IPS-18c (cell line): ENCODE results near the gene SORBS2.
"Not testable (repeated sequence)": the region's sequence is repeated elsewhere in the genome, so short reads cannot be mapped to it uniquely, and the experiment has no call there.

Experiments used
- H3K4me3 ChIP-seq: 2 replicates; pipeline ENCODE4 v1.7.0; 2013; ENCODE audit warnings: low read depth, mild to moderate bottlenecking, low read length, moderate library complexity; ENCODE audit not compliant: insufficient read depth
- H3K9me3 ChIP-seq: one replicate; pipeline ENCODE4 v1.6.1; 2013; ENCODE audit warnings: mild to moderate bottlenecking, low read length, moderate library complexity; ENCODE audit not compliant: control insufficient read depth, insufficient read depth

The SORBS2 gene

DNA sequence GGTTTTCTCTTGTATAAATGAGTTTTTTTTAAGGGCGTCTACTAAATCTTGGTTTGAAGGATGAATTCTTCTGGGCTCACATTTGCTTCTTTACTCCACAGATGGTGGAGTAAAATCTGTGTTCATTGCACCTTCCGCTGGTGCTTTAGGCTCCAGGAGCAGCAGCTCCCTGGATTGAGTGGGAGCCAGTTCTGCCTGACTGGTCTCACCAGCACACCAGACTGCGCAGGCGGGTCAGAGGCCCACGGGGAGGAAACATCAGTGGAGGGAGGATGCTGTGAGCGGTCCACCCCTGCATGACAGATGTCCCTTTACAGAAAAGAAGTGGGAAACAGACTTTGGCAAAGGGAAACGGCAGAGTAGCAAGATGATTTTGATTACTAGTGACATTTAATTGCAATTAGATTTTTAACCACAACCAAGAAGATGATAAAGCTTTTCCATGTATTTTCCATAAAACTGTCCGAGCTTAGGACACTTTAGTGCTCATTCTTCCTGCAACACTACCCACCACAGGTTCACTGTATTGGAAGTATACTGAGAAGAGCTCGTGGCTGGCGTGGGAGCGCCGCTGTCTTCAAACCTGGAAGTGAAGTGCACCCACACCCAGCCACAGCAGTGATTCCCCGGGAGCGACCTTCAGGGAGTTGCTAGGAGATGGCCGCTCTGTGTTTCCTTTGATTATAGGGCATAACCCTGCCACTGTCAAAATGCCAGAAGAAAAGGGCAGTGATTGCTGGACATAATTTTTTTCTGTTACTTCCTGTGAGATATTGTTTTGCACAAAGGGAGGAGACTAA, 95.2 kb downstream of the SORBS2 start:
- Histone ChIP-seq H3K9me3 (no peaks in the 10 kb centered on the region), H3K4me3 (no peak overlapping the region)

DNA sequence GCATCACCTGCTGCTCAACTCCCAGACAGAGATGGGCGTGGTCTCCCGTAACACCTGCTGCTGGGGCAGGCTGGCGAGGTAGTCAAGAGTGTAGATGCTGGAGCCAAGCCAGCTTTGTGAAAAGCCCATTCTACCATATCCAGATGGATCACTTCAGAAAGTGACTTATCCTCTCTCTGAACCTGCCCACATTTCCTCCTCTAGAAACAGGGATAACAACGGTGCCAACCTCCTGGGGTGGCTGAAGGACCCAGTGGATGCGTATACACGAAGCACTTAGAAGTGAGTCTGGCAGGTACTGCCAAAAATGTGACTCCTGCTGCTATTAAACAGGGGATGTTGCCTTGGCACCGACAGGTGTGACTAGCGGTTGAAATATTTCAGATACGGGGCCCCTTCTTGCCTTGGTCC, 95.8 kb downstream of the SORBS2 start:
- Histone ChIP-seq H3K4me3 (no peak overlapping the region), H3K9me3 (no peaks in the 10 kb centered on the region)

- H3K4me3 ChIP-seq, H3K9me3 ChIP-seq: not testable (repeated sequence)
These were observed 97.5 kb downstream of the SORBS2 start for GRCh38 chr4:185714524-185714923.

DNA sequence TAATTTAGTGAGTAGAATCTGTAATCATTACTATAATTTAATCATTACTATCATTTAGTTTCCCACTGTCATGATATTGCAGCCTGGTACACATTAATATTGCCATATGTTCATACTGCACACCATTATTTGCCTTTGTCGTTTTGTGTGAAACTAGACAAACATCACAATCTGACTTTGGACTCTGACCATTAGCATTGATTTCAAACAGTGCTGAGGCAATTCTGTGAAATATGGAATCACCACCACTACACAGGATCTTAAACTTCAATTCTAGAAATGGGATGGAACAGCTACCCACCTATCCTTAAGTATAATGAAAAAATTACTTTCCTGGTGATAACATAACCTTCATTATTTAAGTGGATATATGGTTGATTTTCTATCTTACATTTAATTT, 98.3 kb downstream of the SORBS2 start:
- H3K9me3 ChIP-seq = no peaks in the 10 kb centered on the region
- H3K4me3 ChIP-seq = no peak overlapping the region

DNA sequence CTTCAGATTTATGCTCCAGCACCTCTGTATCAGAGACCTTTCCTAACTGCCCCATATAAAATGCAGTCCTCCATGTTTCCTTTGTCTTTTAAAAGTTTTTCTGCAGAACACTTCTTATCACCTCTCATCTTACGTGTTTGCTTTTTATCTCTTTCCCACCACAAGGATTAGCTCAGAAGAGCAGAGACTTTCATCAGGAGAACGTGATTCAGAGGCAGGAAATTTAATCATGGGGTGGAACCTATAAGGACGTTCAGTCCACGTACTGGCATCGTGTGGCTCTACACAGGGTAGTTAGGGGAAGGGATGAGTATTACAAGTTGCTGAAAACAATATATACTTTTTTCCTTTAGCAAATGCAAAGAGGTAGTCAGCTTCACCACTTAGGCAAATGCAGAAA, 98.7 kb downstream of the SORBS2 start:
- H3K4me3 ChIP-seq = no peak overlapping the region
- no peaks in the 10 kb centered on the region for H3K9me3 ChIP-seq

- no peak overlapping the region for H3K4me3 ChIP-seq
- H3K9me3 ChIP-seq = no peaks in the 10 kb centered on the region
These were observed 99.5 kb downstream of the SORBS2 start for GRCh38 chr4:185712350-185713024.

- Histone ChIP-seq H3K9me3 (no peaks in the 10 kb centered on the region), H3K4me3 (no peak overlapping the region)
These were observed 100.3 kb downstream of the SORBS2 start for GRCh38 chr4:185711726-185712125.

- Histone ChIP-seq H3K9me3 (no peaks in the 10 kb centered on the region), H3K4me3 (no peak overlapping the region)
These were observed 101.5 kb downstream of the SORBS2 start for GRCh38 chr4:185710487-185710995.

GRCh38 chr4:185709802-185710486, 102.0 kb downstream of the SORBS2 start:
- Histone ChIP-seq H3K9me3 (no peaks in the 10 kb centered on the region), H3K4me3 (no peak overlapping the region)

GRCh38 chr4:185708348-185708747, 103.6 kb downstream of the SORBS2 start:
- H3K4me3 ChIP-seq = no peak overlapping the region
- H3K9me3 ChIP-seq = no peaks in the 10 kb centered on the region

DNA sequence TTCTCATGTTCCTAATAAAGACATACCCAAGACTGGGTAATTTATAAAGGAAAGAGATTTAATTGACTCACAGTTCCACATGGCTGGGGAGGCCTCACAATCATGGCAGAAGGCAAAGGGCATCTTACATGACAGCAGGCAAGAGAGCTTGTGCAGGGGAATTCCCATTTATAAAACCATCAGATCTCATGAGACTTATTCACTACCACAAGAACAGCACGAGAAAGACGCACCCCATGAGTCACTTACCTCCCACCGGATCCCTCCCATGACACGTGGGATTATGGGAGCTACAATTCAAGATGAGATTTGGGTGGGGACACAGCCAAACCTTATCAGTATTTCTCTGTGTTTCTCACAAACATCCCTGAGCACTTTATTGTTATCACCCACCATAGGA, 104.4 kb downstream of the SORBS2 start:
- not testable (repeated sequence) for H3K4me3 ChIP-seq, H3K9me3 ChIP-seq

DNA sequence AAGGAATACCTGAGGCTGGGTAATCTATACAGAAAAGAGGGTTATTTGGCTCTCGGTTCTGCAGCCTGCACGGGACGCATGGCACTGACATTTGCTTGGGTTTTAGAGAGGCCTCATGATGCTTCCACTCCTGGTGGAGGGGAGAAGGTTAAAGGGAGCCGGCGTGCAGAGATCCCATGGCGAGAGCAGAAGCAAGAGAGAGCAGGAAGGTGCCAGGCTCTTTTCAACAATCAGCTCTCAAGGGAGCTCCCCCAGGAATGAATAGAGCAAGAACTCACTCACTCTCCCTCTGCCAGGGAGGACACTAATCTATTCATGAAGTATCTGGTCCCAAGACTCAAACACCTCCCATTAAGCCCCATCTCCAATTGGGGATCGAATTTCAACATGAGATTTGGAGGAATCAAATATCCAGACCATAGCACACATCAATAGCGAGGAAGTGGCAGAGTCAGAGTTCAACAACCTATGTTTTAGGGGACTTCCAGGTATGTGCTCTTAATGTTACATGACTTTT, 109.8 kb downstream of the SORBS2 start:
- H3K9me3 ChIP-seq = no peaks in the 10 kb centered on the region

GRCh38 chr4:185700630-185701029, 111.4 kb downstream of the SORBS2 start:
- Histone ChIP-seq H3K4me3 (no peak overlapping the region), H3K9me3 (no peaks in the 10 kb centered on the region)

More for the DNA sequence above, 109.8 kb downstream of the SORBS2 start:
- no peak overlapping the region for H3K4me3 ChIP-seq

DNA sequence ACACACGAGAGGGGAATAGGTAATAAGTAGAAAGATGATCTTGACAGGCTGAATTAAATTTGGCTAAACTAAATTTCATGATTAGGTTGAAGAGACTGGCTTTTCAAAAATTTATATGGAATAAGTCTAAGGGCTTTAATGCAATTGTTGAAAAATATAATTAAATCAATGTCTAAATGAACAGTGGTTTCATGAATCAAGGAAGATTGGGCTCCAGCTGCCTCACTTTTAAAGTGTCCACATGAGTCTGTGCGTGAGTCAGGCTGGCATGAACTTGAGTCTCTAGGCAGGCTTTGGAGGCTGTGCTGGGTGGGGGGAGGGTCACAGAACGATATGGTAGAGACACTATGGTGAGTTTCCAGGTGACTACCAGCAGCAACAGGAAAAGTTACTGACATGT, 111.9 kb downstream of the SORBS2 start:
- Histone ChIP-seq H3K9me3 (no peaks in the 10 kb centered on the region), H3K4me3 (no peak overlapping the region)

DNA sequence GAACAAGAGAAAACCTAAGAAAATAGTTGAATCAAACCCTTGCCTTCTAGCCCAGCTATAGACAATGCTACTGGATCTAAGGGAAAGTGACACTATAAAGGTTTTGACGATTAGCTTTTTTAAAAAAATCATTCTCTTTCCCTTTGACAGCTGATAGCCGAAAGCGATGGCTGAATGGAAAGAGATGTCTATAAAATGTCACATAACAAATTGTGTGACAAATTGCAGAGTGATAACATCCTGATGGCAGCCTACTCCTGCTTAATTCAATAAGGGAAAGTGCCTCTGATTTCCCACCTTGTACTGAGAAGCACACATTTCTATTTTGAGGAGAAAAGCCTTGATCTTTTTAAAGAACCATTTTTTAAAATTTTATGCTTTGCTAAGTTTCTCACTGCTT, 114.5 kb downstream of the SORBS2 start:
- H3K9me3 ChIP-seq = no peaks in the 10 kb centered on the region
- H3K4me3 ChIP-seq = no peak overlapping the region

- Histone ChIP-seq H3K4me3 (no peak overlapping the region), H3K9me3 (no peaks in the 10 kb centered on the region)
These were observed 116.3 kb downstream of the SORBS2 start for GRCh38 chr4:185695743-185696142.

DNA sequence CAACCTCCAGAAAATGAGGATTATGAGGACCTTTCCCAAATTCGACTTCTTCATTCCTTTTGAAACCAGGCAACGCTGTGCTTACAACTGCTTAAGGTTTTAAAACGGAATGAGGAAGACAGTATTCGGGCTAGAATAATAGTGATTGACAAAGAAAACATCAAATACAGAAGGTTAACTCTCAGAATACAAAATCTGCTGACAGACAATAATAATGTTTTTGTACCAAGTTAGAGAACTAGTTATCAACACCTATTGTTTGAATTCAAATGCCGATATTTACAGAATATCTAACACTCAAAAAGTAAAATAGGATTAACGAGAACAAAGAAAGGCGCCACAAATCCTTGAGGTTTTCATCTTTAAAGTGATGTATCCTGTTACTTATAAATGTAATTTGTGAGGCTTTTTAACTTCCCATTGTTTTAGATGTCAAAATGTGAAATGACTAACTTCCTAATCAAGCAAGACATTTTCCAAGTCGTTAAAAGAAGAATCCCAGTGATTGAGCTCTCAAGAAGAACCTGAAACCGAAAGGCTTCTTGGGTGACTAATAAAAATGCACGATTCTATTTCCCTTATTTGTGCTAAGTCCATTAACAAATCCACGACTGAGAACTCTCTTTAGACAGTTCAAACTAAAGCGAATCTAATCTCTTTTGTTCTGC, 118.3 kb downstream of the SORBS2 start:
- Histone ChIP-seq H3K4me3 (no peak overlapping the region), H3K9me3 (no peaks in the 10 kb centered on the region)
